GM18867 (cell line): Measurements from ENCODE around the gene ZFP57.
"Not testable (repeated sequence)": the region's sequence is repeated elsewhere in the genome, so short reads cannot be mapped to it uniquely, and the experiment has no call there.

Source experiments
- ATAC-seq: cut with Tn5 transposase; IDR thresholded peaks from one replicate; pipeline ENCODE4 v1.9.1; 2021; ENCODE audit warnings: mild to moderate bottlenecking, moderate library complexity; ENCODE audit not compliant: unreplicated experiment

The ZFP57 gene

GRCh38 chr6:29696147-29697125 lies 15.5 kb upstream of the ZFP57 start:
- ATAC-seq: no peak

GRCh38 chr6:29694637-29695036 lies 13.7 kb upstream of the ZFP57 start:
- ATAC-seq: no peak

GRCh38 chr6:29685718-29686326 lies 4.9 kb upstream of the ZFP57 start:
- no peak for ATAC-seq

GRCh38 chr6:29681811-29682210 lies 859 bp upstream of the ZFP57 start:
- ATAC-seq: no peak

GRCh38 chr6:29680416-29680815 lies 536 bp downstream of the ZFP57 start:
- no peak for ATAC-seq

- no peak for ATAC-seq
These were observed 990 bp downstream of the ZFP57 start for GRCh38 chr6:29679962-29680361.

GRCh38 chr6:29678114-29678513 lies 2.8 kb downstream of the ZFP57 start:
- ATAC-seq: no peak

GRCh38 chr6:29676981-29677601 lies 3.9 kb downstream of the ZFP57 start:
- ATAC-seq: no peak

GRCh38 chr6:29675561-29675960 lies 5.4 kb downstream of the ZFP57 start:
- ATAC-seq: no peak

GRCh38 chr6:29674008-29674407 lies 6.9 kb downstream of the ZFP57 start:
- no peak for ATAC-seq

- ATAC-seq: no peak
These were observed 7.8 kb downstream of the ZFP57 start for GRCh38 chr6:29673161-29673560.

- ATAC-seq: not testable (repeated sequence)
These were observed 8.8 kb downstream of the ZFP57 start for GRCh38 chr6:29672116-29672515.

- no peak for ATAC-seq
These were observed 9.9 kb downstream of the ZFP57 start for GRCh38 chr6:29671026-29671425.

- no peak for ATAC-seq
These were observed 13.8 kb downstream of the ZFP57 start for GRCh38 chr6:29667158-29667557.

- ATAC-seq: no peak
These were observed 14.2 kb downstream of the ZFP57 start for GRCh38 chr6:29666826-29667130.

GRCh38 chr6:29665942-29666825 lies 14.8 kb downstream of the ZFP57 start:
- no peak for ATAC-seq

GRCh38 chr6:29663300-29664042 lies 17.5 kb downstream of the ZFP57 start:
- no peak for ATAC-seq

GRCh38 chr6:29661502-29662141 lies 19.3 kb downstream of the ZFP57 start:
- not testable (repeated sequence) for ATAC-seq

- ATAC-seq: no peak
These were observed 19.9 kb downstream of the ZFP57 start for GRCh38 chr6:29661071-29661470.

GRCh38 chr6:29656798-29657197 lies 24.2 kb downstream of the ZFP57 start, which contains the start of gene MOG:
Gene MOG, plus strand, starts transcription at chr6:29657092. Its CDS starts 118 bp downstream, at chr6:29657210.
- ATAC-seq: no peak
